Suprapubic skin (tissue), 3 donors: ENCODE measurements around the gene SWAP70.

Source experiments
- EP300 ChIP-seq: sonication (generic); formaldehyde crosslinking; IDR thresholded peaks from one replicate; pipeline ENCODE4 v1.6.1; 2017; ENCODE audit warnings: antibody characterized with exemption
- TF ChIP-seq, protein P1 (sequence below), 2 donors: fragments of 200-600 bp in 1 of 2; fragments of 450-650 bp in 1 of 2; sonication (generic) in 1 of 2; IDR thresholded peaks; one replicate each; pipeline ENCODE4 v1.5.1; 2016 to 2019; ENCODE audit warnings: antibody characterized with exemption in 2 of 2, mild to moderate bottlenecking in 1 of 2, moderate library complexity in 1 of 2

DNA sequence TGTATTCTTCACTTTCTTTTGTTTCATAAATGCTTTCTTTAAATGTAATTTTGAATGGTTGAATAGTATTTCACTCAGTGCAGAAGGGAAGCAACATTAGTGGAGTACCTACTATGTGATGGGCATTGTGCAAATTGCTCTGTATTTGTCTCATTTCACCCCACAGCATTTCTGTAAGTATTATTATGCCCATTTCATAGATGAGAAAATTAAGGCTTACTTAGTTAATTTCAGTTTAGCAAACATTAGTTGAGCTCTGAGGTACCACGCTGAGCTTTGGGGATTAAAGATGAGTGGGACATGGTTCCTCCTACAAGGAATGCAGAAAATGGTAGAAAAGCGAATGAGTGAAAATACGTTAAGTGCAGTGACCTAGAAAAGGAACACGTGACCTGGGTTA lies 58.1 kb downstream of the SWAP70 start:
- TF ChIP-seq, protein P1, sequence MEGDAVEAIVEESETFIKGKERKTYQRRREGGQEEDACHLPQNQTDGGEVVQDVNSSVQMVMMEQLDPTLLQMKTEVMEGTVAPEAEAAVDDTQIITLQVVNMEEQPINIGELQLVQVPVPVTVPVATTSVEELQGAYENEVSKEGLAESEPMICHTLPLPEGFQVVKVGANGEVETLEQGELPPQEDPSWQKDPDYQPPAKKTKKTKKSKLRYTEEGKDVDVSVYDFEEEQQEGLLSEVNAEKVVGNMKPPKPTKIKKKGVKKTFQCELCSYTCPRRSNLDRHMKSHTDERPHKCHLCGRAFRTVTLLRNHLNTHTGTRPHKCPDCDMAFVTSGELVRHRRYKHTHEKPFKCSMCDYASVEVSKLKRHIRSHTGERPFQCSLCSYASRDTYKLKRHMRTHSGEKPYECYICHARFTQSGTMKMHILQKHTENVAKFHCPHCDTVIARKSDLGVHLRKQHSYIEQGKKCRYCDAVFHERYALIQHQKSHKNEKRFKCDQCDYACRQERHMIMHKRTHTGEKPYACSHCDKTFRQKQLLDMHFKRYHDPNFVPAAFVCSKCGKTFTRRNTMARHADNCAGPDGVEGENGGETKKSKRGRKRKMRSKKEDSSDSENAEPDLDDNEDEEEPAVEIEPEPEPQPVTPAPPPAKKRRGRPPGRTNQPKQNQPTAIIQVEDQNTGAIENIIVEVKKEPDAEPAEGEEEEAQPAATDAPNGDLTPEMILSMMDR (IDR thresholded peaks at IDR 0.05): no peak
- TF ChIP-seq EP300: no peak
